H1 (cell line): ENCODE results near the gene MFNG. TPM values are rescaled to one million over a fixed set of nuclear protein-coding genes. Genes with fewer than 3 reads are reported as not detected.

ENCODE experiments used
- CTCF ChIA-PET: fragments of 300-600 bp; sonication (Branson Sonifier 250); formaldehyde crosslinking; loops from one replicate; lab custom pipeline; 2021; ENCODE audit not compliant: partially characterized antibody; lab: Charles Lee
- POLR2A ChIA-PET: fragments of 300-600 bp; sonication (Branson Sonifier 250); formaldehyde crosslinking; loops from one replicate; lab custom pipeline; 2021; ENCODE audit warnings: inconsistent platforms; ENCODE audit not compliant: partially characterized antibody; lab: Charles Lee
- DNase-seq, 2 experiments: peaks; one replicate each; pipeline versions ENCODE4 v3.0.0 to v3.0.0-alpha.2; 2010 to 2022; ENCODE audit warnings: low spot score in 2 of 2, low read depth in 1 of 2, mixed read lengths in 1 of 2
- FAIRE-seq: peaks from 2 replicates; lab custom pipeline; 2011; peaks lifted over from hg19 to GRCh38; lab: Jason Lieb, UNC
- H2AFZ ChIP-seq: 2 replicates; pipeline ENCODE4 v1.8.1; 2012; ENCODE audit warnings: low read length, inconsistent platforms
- H2AK5ac ChIP-seq: 2 replicates; pipeline ENCODE4 v1.6.1; 2013; ENCODE audit warnings: low read depth, low read length
- H2BK120ac ChIP-seq: replicated peaks from 2 replicates; pipeline ENCODE3; 2013; ENCODE audit warnings: low read depth, low read length, inconsistent platforms
- H2BK12ac ChIP-seq: 2 replicates; pipeline ENCODE4 v1.6.1; 2013; ENCODE audit warnings: low read depth, low read length
- H2BK15ac ChIP-seq: 2 replicates; pipeline ENCODE4 v1.6.1; 2013; ENCODE audit warnings: low read length
- H2BK20ac ChIP-seq: 2 replicates; pipeline ENCODE4 v1.6.1; 2013; ENCODE audit warnings: low read length
- H2BK5ac ChIP-seq: 2 replicates; pipeline ENCODE4 v1.6.1; 2013; ENCODE audit warnings: low read depth, low read length
- H3K14ac ChIP-seq: 2 replicates; pipeline ENCODE4 v1.6.1; 2013; ENCODE audit warnings: inconsistent platforms; ENCODE audit not compliant: insufficient read length
- H3K18ac ChIP-seq: 2 replicates; pipeline ENCODE4 v1.6.1; 2013; ENCODE audit warnings: low read length; ENCODE audit errors: extremely low read depth
- H3K23ac ChIP-seq: 2 replicates; pipeline ENCODE4 v1.6.1; 2013; ENCODE audit warnings: inconsistent platforms; ENCODE audit not compliant: insufficient read length
- H3K23me2 ChIP-seq: 2 replicates; pipeline ENCODE4 v1.6.1; 2013; ENCODE audit warnings: low read depth, low read length
- H3K27ac ChIP-seq: 2 replicates; pipeline ENCODE4 v1.6.1; 2011; ENCODE audit warnings: low read depth, low read length, inconsistent platforms
- H3K27me3 ChIP-seq, 4 experiments: replicated peaks in 1 of 4; 1 replicate in 1 of 4; 2 replicates in 3 of 4; pipeline versions ENCODE4 v1.6.1 to v1.8.1; 2011 to 2013; ENCODE audit warnings: low read length in 3 of 4, mild to moderate bottlenecking in 3 of 4, inconsistent platforms in 2 of 4, mixed read lengths in 2 of 4, moderate library complexity in 1 of 4; ENCODE audit not compliant: control insufficient read depth in 3 of 4, insufficient read depth in 3 of 4; ENCODE audit errors: extremely low read depth in 1 of 4
- H3K36me3 ChIP-seq, 4 experiments: 2 replicates each; pipeline versions ENCODE4 v1.6.1 to v1.8.1; 2011 to 2013; ENCODE audit warnings: mild to moderate bottlenecking in 4 of 4, low read length in 3 of 4, moderate library complexity in 2 of 4, control low read depth in 1 of 4, inconsistent platforms in 1 of 4; ENCODE audit not compliant: insufficient read depth in 4 of 4, control insufficient read depth in 2 of 4
- H3K4ac ChIP-seq: replicated peaks from 2 replicates; pipeline ENCODE3; 2013; ENCODE audit warnings: low read length, low read depth, mixed read lengths, inconsistent platforms; ENCODE audit not compliant: insufficient read length
- H3K4me1 ChIP-seq, 4 experiments: replicated peaks in 1 of 4; 1 replicate in 1 of 4; 2 replicates in 3 of 4; pipeline versions ENCODE4 v1.6.1 to v1.8.1; 2011 to 2013; ENCODE audit warnings: low read length in 3 of 4, inconsistent platforms in 2 of 4, mixed read lengths in 1 of 4; ENCODE audit not compliant: insufficient read depth in 4 of 4, control insufficient read depth in 3 of 4
- H3K4me2 ChIP-seq, 2 experiments: 2 replicates each; pipeline versions ENCODE4 v1.6.1 to v1.8.1; 2011 to 2013; ENCODE audit warnings: low read depth in 2 of 2, low read length in 2 of 2, control low read depth in 1 of 2, inconsistent platforms in 1 of 2, mild to moderate bottlenecking in 1 of 2; ENCODE audit not compliant: insufficient read depth in 1 of 2
- H3K4me3 ChIP-seq, 4 experiments: fragments of 200-600, 300-600 bp in 1 of 4; sonication (generic), shearing (Covaris generic), sonication (Bioruptor Twin) in 1 of 4; 2 replicates each; pipeline versions ENCODE4 v1.5.1 to v1.8.1; 2011 to 2016; ENCODE audit warnings: low read length in 4 of 4, low read depth in 3 of 4, control low read depth in 2 of 4, inconsistent platforms in 2 of 4, mild to moderate bottlenecking in 2 of 4, mixed read lengths in 1 of 4, moderate library complexity in 1 of 4; ENCODE audit not compliant: insufficient read depth in 2 of 4; ENCODE audit errors: extremely low read depth in 1 of 4
- H3K56ac ChIP-seq: replicated peaks from 2 replicates; pipeline ENCODE3; 2013; ENCODE audit warnings: low read depth, mild to moderate bottlenecking, mixed read lengths, low read length, inconsistent platforms; ENCODE audit not compliant: insufficient read length
- H3K79me1 ChIP-seq: 2 replicates; pipeline ENCODE4 v1.6.1; 2013; ENCODE audit warnings: low read depth, low read length, control low read depth
- H3K79me2 ChIP-seq, 2 experiments: 2 replicates each; pipeline versions ENCODE4 v1.6.1 to v1.8.1; 2012 to 2013; ENCODE audit warnings: low read length in 2 of 2, mild to moderate bottlenecking in 2 of 2, inconsistent platforms in 1 of 2; ENCODE audit not compliant: insufficient read depth in 2 of 2, control insufficient read depth in 1 of 2
- H3K9ac ChIP-seq, 4 experiments: replicated peaks in 1 of 4; 1 replicate in 1 of 4; 2 replicates in 3 of 4; pipeline versions ENCODE4 v1.6.1 to v1.8.1; 2011 to 2013; ENCODE audit warnings: low read depth in 3 of 4, low read length in 3 of 4, control low read depth in 2 of 4, mild to moderate bottlenecking in 2 of 4, moderate library complexity in 2 of 4, inconsistent platforms in 1 of 4; ENCODE audit errors: extremely low read depth in 1 of 4
- H3K9me3 ChIP-seq, 2 experiments: 2 replicates each; pipeline versions ENCODE4 v1.6.1 to v1.8.1; 2012 to 2013; ENCODE audit warnings: mild to moderate bottlenecking in 2 of 2, moderate library complexity in 2 of 2, control low read depth in 1 of 2, inconsistent platforms in 1 of 2, low read depth in 1 of 2, low read length in 1 of 2, mixed read lengths in 1 of 2; ENCODE audit not compliant: insufficient read depth in 2 of 2
- H4K20me1 ChIP-seq, 2 experiments: replicated peaks in 1 of 2; 2 replicates each; pipeline versions ENCODE3 to v1.8.1; 2011 to 2013; ENCODE audit warnings: inconsistent platforms in 2 of 2, low read length in 2 of 2, mild to moderate bottlenecking in 1 of 2; ENCODE audit not compliant: insufficient read depth in 2 of 2, control insufficient read depth in 1 of 2
- H4K5ac ChIP-seq: 2 replicates; pipeline ENCODE4 v1.6.1; 2013; ENCODE audit warnings: low read length, low read depth, mixed read lengths, inconsistent platforms; ENCODE audit not compliant: insufficient read length
- H4K8ac ChIP-seq: 2 replicates; pipeline ENCODE4 v1.8.0; 2013; ENCODE audit warnings: mild to moderate bottlenecking, moderate library complexity, low read length, inconsistent platforms; ENCODE audit not compliant: insufficient read depth; ENCODE audit errors: extremely low read depth
- H4K91ac ChIP-seq: replicated peaks from 2 replicates; pipeline ENCODE3; 2013; ENCODE audit warnings: low read length, mixed read lengths, inconsistent platforms; ENCODE audit not compliant: insufficient read length
- EZH2 ChIP-seq: fragments of 200-600 bp; sonication (generic); IDR thresholded peaks from 2 replicates; pipeline ENCODE4 v1.7.1; 2012; ENCODE audit warnings: low read depth, mild to moderate bottlenecking, moderate library complexity, low read length, inconsistent platforms; ENCODE audit not compliant: severe bottlenecking
- NRF1 ChIP-seq: IDR thresholded peaks from 2 replicates; pipeline ENCODE4 v1.6.1; 2011; ENCODE audit warnings: mild to moderate bottlenecking, low read depth, low read length, improper control_type of control experiment
- SP1 ChIP-seq: IDR thresholded peaks from 2 replicates; pipeline ENCODE4 v1.6.1; 2011; ENCODE audit warnings: low read depth, low read length
- WGBS, 2 experiments: shearing (Covaris generic) in 1 of 2; methylation state at CpG; one replicate each; pipeline versions ENCODE4 v1.1.6 to v1.1.7; 2013 to 2015; ENCODE audit warnings: low lambda C conversion rate in 2 of 2, mixed read lengths in 2 of 2, inconsistent platforms in 1 of 2, low coverage in 1 of 2, missing lambda C conversion rate in 1 of 2; ENCODE audit not compliant: insufficient replicate concordance in 2 of 2, insufficient coverage in 1 of 2, insufficient read length in 1 of 2; ENCODE audit errors: extremely low coverage in 1 of 2, missing lambda C conversion rate in 1 of 2; 5-methylcytosine and 5-hydroxymethylcytosine counted together
- polyA plus RNA-seq, 7 experiments: library from polyadenylated mRNA; depleted of rRNA in 3 of 7; stranded (reverse) in 5 of 7; unstranded in 2 of 7; fragments of >200 nt in 5 of 7; fragments of 200-250 nt in 2 of 7; gene quantifications; 1 replicate in 5 of 7; 2 replicates in 1 of 7; 4 replicates in 1 of 7; pipeline versions ENCODE4 v1.2.1 to v1.2.3, GENCODE V29; 2011 to 2013; ENCODE audit warnings: missing spikeins in 2 of 7, mixed read lengths in 2 of 7
- total RNA-seq: library from RNA; stranded (reverse); fragmentation: NEBNext Ultra II Directional; extraction: Animal tissue kit (Norgen Biotek cat#: 25700); gene quantifications from 2 replicates; pipeline ENCODE4 v1.2.1, GENCODE V29; 2021
- TF ChIP-seq, protein P1 (sequence below): IDR thresholded peaks from 2 replicates; pipeline ENCODE4 v1.6.1; 2012; ENCODE audit warnings: inconsistent platforms

MFNG gene
- total and polyA plus RNA-seq, 2 of the 8 experiments (the other 6 are each of a cell fraction or from before 2014, with no cell fraction given) = 1.7 to 5.5 TPM

DNA sequence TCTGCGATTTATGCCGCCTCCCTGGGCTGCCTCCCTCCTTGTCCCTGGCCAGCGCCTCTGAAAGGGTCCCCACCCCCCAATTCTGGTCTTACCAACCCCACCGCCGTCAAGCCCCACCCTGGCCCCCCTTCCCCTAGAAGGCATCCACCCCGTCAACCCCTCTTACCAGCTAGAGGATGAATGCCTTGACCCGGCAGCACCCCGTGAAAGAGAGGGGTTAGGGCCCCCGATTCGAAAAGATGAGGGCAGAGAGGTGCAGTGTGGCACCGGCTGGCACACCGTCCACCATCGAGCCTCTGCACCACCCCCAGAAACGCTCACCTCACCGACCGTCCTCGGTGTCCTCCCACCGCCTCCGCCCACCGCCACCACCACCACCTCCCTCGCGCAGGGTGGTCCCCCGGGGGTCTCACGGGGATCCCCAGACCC lies 59.5 kb downstream of the MFNG start:
- Histone ChIP-seq H4K5ac (no peak overlapping the region), H3K23me2 (peaks cover 11% of the 10 kb centered on the region; the same call in 1 of the 2 replicates)
- POLR2A ChIA-PET = no interaction called here
- TF ChIP-seq, protein P1, sequence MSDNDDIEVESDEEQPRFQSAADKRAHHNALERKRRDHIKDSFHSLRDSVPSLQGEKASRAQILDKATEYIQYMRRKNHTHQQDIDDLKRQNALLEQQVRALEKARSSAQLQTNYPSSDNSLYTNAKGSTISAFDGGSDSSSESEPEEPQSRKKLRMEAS = no peak
- TF ChIP-seq EZH2 (peak; percentile 12), NRF1 (no peak), SP1 (no peak)
- TF ChIP-seq, all 59 proteins: peak for 1
- DNase-seq (no peak), FAIRE-seq (no peak)
- Histone ChIP-seq H2BK5ac (no peak overlapping the region), H2AFZ (no peak overlapping the region), H2BK120ac (no peak overlapping the region), H3K9me3 (no peaks in the 10 kb centered on the region), H3K4me3 (peak overlapping the region; percentile 33 to 70 (median 34)), H3K79me1 (no peaks in the 10 kb centered on the region), H4K91ac (no peak overlapping the region), H3K4me1 (peaks cover 0 to 23% (median 13%) of the 10 kb centered on the region in 4 experiments; a peak in 6 of 7 replicates), H3K4ac (no peak overlapping the region), H2BK15ac (no peak overlapping the region; the same call in 1 of the 2 replicates), H3K27me3 (peaks cover 29 to 49% (median 41%) of the 10 kb centered on the region in 4 experiments), H3K18ac (peak overlapping the region; percentile 20; the same call in 1 of the 2 replicates), H3K56ac (no peak overlapping the region), H3K79me2 (no peaks in the 10 kb centered on the region), H2AK5ac (no peak overlapping the region), H3K14ac (no peak overlapping the region), H3K23ac (no peak overlapping the region), H2BK12ac (no peak overlapping the region), H3K27ac (no peak overlapping the region), H4K8ac (no peak overlapping the region; the same call in 1 of the 2 replicates), H3K36me3 (no peaks in the 10 kb centered on the region), H4K20me1 (peaks cover 3 to 8% of the 10 kb centered on the region in 2 experiments), H2BK20ac (no peak overlapping the region), H3K9ac (no peak overlapping the region; a peak in 1 of 7 replicates), H3K4me2 (peak overlapping the region; percentile 66 to 86)
- CTCF ChIA-PET = interaction anchor here (0.7 to 1.7 kb wide), 8 partner anchors 29 to 166 kb away, joined by 3 to 13 read pairs (median 4); no protein-coding TSS in a partner anchor
- 20% methylated on average over 5 of the region's 24 CpGs; no CpG with 5 or more reads in 1 of the 2 experiments for WGBS, 2 experiments
